ENCODE results near the gene RGPD6.
"Not testable (repeated sequence)": the region's sequence is repeated elsewhere in the genome, so short reads cannot be mapped to it uniquely, and the experiment has no call there.

DNA sequence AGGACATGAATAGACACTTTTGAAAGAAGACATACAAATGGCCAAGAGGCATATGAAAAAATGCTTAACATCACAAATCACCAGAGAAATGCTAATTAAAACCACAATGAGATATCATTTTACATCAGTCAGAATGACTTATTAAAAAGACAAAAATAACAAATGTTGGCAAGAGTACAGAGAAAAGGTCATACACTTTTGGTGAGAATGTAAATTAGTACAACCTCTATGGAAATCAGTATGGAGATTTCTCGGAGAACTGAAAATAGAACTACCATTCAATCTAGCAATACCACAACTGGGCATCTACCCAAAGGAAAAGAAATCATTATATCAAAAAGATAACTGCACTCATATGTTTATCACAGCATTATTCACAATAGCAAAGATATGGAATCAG, 88.0 kb downstream of the RGPD6 start:
- TF ChIP-seq, protein P1, sequence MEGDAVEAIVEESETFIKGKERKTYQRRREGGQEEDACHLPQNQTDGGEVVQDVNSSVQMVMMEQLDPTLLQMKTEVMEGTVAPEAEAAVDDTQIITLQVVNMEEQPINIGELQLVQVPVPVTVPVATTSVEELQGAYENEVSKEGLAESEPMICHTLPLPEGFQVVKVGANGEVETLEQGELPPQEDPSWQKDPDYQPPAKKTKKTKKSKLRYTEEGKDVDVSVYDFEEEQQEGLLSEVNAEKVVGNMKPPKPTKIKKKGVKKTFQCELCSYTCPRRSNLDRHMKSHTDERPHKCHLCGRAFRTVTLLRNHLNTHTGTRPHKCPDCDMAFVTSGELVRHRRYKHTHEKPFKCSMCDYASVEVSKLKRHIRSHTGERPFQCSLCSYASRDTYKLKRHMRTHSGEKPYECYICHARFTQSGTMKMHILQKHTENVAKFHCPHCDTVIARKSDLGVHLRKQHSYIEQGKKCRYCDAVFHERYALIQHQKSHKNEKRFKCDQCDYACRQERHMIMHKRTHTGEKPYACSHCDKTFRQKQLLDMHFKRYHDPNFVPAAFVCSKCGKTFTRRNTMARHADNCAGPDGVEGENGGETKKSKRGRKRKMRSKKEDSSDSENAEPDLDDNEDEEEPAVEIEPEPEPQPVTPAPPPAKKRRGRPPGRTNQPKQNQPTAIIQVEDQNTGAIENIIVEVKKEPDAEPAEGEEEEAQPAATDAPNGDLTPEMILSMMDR (conservative IDR thresholded peaks at IDR 0.05; ENCODE audit: low read depth, low read length): not testable (repeated sequence)
- TF ChIP-seq, protein P2, sequence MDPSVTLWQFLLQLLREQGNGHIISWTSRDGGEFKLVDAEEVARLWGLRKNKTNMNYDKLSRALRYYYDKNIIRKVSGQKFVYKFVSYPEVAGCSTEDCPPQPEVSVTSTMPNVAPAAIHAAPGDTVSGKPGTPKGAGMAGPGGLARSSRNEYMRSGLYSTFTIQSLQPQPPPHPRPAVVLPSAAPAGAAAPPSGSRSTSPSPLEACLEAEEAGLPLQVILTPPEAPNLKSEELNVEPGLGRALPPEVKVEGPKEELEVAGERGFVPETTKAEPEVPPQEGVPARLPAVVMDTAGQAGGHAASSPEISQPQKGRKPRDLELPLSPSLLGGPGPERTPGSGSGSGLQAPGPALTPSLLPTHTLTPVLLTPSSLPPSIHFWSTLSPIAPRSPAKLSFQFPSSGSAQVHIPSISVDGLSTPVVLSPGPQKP (IDR thresholded peaks at IDR 0.05; ENCODE audit: borderline replicate concordance, low read depth, low read length): not testable (repeated sequence)
- TF ChIP-seq RAD21 (IDR thresholded peaks at IDR 0.05; ENCODE audit: low read length); POLR2A (IDR thresholded peaks at IDR 0.05; ENCODE audit: low read depth, low read length); RCOR1 (IDR thresholded peaks at IDR 0.05; ENCODE audit: insufficient replicate concordance, low read length); BHLHE40 (IDR thresholded peaks at IDR 0.05; ENCODE audit: low read depth, low read length); CEBPB (IDR thresholded peaks at IDR 0.05; ENCODE audit: low read depth, low read length); MAFK (IDR thresholded peaks at IDR 0.05; ENCODE audit: low read depth, low read length); RFX5 (IDR thresholded peaks at IDR 0.05; ENCODE audit: low read depth, low read length): not testable (repeated sequence)
- TF ChIP-seq, protein P3, sequence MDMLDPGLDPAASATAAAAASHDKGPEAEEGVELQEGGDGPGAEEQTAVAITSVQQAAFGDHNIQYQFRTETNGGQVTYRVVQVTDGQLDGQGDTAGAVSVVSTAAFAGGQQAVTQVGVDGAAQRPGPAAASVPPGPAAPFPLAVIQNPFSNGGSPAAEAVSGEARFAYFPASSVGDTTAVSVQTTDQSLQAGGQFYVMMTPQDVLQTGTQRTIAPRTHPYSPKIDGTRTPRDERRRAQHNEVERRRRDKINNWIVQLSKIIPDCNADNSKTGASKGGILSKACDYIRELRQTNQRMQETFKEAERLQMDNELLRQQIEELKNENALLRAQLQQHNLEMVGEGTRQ (IDR thresholded peaks at IDR 0.05; ENCODE audit: low read depth, low read length): not testable (repeated sequence)

Data from IMR-90 (cell line).